ENCODE data around the gene ACAT2. TPM values are rescaled to one million over a fixed set of nuclear protein-coding genes. Genes with fewer than 3 reads are reported as not detected.
"Not testable (repeated sequence)": the region's sequence is repeated elsewhere in the genome, so short reads cannot be mapped to it uniquely, and the experiment has no call there.

Gene ACAT2
- total RNA-seq, 1 donor from 2014 or later, result 5.2 TPM

- not testable (repeated sequence) for H3K4me3 ChIP-seq (ENCODE audit: low read length in 3 of 3); H3K9ac ChIP-seq (ENCODE audit: low read depth in 1 of 3, low read length in 3 of 3); H3K27me3 ChIP-seq (ENCODE audit: control insufficient read depth in 3 of 3, insufficient read depth in 3 of 3, low read length in 3 of 3); H3K9me3 ChIP-seq (ENCODE audit: control insufficient read depth in 3 of 3, low read length in 3 of 3); H3K4me1 ChIP-seq (ENCODE audit: control insufficient read depth in 3 of 3, insufficient read depth in 3 of 3, low read length in 3 of 3); H3K27ac ChIP-seq (ENCODE audit: low read depth, low read length)
- peaks cover 28 to 68% (median 65%) of the 10 kb centered on the region in 3 donors for H3K36me3 ChIP-seq (ENCODE audit: control insufficient read depth in 3 of 3, insufficient read depth in 3 of 3, low read length in 3 of 3)
Observed at GRCh38 chr6:159748127-159748526, 13.7 kb upstream of the ACAT2 start.

- H3K4me3 ChIP-seq (ENCODE audit: low read length in 3 of 3), result no peak overlapping the region
- H3K27me3 ChIP-seq (ENCODE audit: control insufficient read depth in 3 of 3, insufficient read depth in 3 of 3, low read length in 3 of 3), result no peaks in the 10 kb centered on the region
- no peak overlapping the region for H3K9ac ChIP-seq (ENCODE audit: low read depth in 1 of 3, low read length in 3 of 3)
- peaks cover 20 to 59% (median 53%) of the 10 kb centered on the region in 3 donors for H3K36me3 ChIP-seq (ENCODE audit: control insufficient read depth in 3 of 3, insufficient read depth in 3 of 3, low read length in 3 of 3)
- H3K9me3 ChIP-seq (ENCODE audit: control insufficient read depth in 3 of 3, low read length in 3 of 3), result no peaks in the 10 kb centered on the region
- H3K4me1 ChIP-seq (ENCODE audit: control insufficient read depth in 3 of 3, insufficient read depth in 3 of 3, low read length in 3 of 3), result peaks cover 0 to 5% (median 0%) of the 10 kb centered on the region in 3 donors
- no peak overlapping the region for H3K27ac ChIP-seq (ENCODE audit: low read depth, low read length)
Observed at GRCh38 chr6:159751448-159751847, 10.4 kb upstream of the ACAT2 start.

- peaks cover 18 to 51% (median 47%) of the 10 kb centered on the region in 3 donors for H3K36me3 ChIP-seq (ENCODE audit: control insufficient read depth in 3 of 3, insufficient read depth in 3 of 3, low read length in 3 of 3)
- no peak overlapping the region for H3K27ac ChIP-seq (ENCODE audit: low read depth, low read length)
Observed at GRCh38 chr6:159753081-159753872, 8.6 kb upstream of the ACAT2 start.

GRCh38 chr6:159754401-159754800 is 7.4 kb upstream of the ACAT2 start:
- Histone ChIP-seq H3K27me3 (ENCODE audit: control insufficient read depth in 3 of 3, insufficient read depth in 3 of 3, low read length in 3 of 3) (no peaks in the 10 kb centered on the region), H3K36me3 (ENCODE audit: control insufficient read depth in 3 of 3, insufficient read depth in 3 of 3, low read length in 3 of 3) (peaks cover 19 to 47% (median 42%) of the 10 kb centered on the region in 3 donors), H3K27ac (ENCODE audit: low read depth, low read length) (no peak overlapping the region)

More at GRCh38 chr6:159753081-159753872, 8.6 kb upstream of the ACAT2 start:
- H3K4me1 ChIP-seq (ENCODE audit: control insufficient read depth in 3 of 3, insufficient read depth in 3 of 3, low read length in 3 of 3), result peaks cover 0 to 5% (median 0%) of the 10 kb centered on the region in 3 donors
- no peak overlapping the region for H3K9ac ChIP-seq (ENCODE audit: low read depth in 1 of 3, low read length in 3 of 3)
- H3K27me3 ChIP-seq (ENCODE audit: control insufficient read depth in 3 of 3, insufficient read depth in 3 of 3, low read length in 3 of 3), result no peaks in the 10 kb centered on the region
- H3K4me3 ChIP-seq (ENCODE audit: low read length in 3 of 3), result no peak overlapping the region
- H3K9me3 ChIP-seq (ENCODE audit: control insufficient read depth in 3 of 3, low read length in 3 of 3), result no peaks in the 10 kb centered on the region

GRCh38 chr6:159754959-159755914 is 6.6 kb upstream of the ACAT2 start:
- no peak overlapping the region for H3K27ac ChIP-seq (ENCODE audit: low read depth, low read length)
- H3K27me3 ChIP-seq (ENCODE audit: control insufficient read depth in 3 of 3, insufficient read depth in 3 of 3, low read length in 3 of 3), result no peaks in the 10 kb centered on the region
- peak overlapping the region in 1 of 3 donors; percentile 24 for H3K9ac ChIP-seq (ENCODE audit: low read depth in 1 of 3, low read length in 3 of 3)
- H3K36me3 ChIP-seq (ENCODE audit: control insufficient read depth in 3 of 3, insufficient read depth in 3 of 3, low read length in 3 of 3), result peaks cover 19 to 44% (median 42%) of the 10 kb centered on the region in 3 donors
- H3K4me1 ChIP-seq (ENCODE audit: control insufficient read depth in 3 of 3, insufficient read depth in 3 of 3, low read length in 3 of 3), result peaks cover 0 to 5% (median 0%) of the 10 kb centered on the region in 3 donors
- no peak overlapping the region for H3K4me3 ChIP-seq (ENCODE audit: low read length in 3 of 3)
- H3K9me3 ChIP-seq (ENCODE audit: control insufficient read depth in 3 of 3, low read length in 3 of 3), result no peaks in the 10 kb centered on the region

More at GRCh38 chr6:159754401-159754800, 7.4 kb upstream of the ACAT2 start:
- Histone ChIP-seq H3K9me3 (ENCODE audit: control insufficient read depth in 3 of 3, low read length in 3 of 3) (no peaks in the 10 kb centered on the region), H3K4me1 (ENCODE audit: control insufficient read depth in 3 of 3, insufficient read depth in 3 of 3, low read length in 3 of 3) (peaks cover 0 to 5% (median 0%) of the 10 kb centered on the region in 3 donors), H3K9ac (ENCODE audit: low read depth in 1 of 3, low read length in 3 of 3) (no peak overlapping the region), H3K4me3 (ENCODE audit: low read length in 3 of 3) (no peak overlapping the region)

- Histone ChIP-seq H3K36me3 (ENCODE audit: control insufficient read depth in 3 of 3, insufficient read depth in 3 of 3, low read length in 3 of 3) (peaks cover 19 to 41% (median 38%) of the 10 kb centered on the region in 3 donors), H3K27me3 (ENCODE audit: control insufficient read depth in 3 of 3, insufficient read depth in 3 of 3, low read length in 3 of 3) (no peaks in the 10 kb centered on the region), H3K27ac (ENCODE audit: low read depth, low read length) (no peak overlapping the region), H3K4me3 (ENCODE audit: low read length in 3 of 3) (no peak overlapping the region), H3K4me1 (ENCODE audit: control insufficient read depth in 3 of 3, insufficient read depth in 3 of 3, low read length in 3 of 3) (peaks cover 5 to 16% (median 12%) of the 10 kb centered on the region in 3 donors), H3K9ac (ENCODE audit: low read depth in 1 of 3, low read length in 3 of 3) (no peak overlapping the region), H3K9me3 (ENCODE audit: control insufficient read depth in 3 of 3, low read length in 3 of 3) (no peaks in the 10 kb centered on the region)
Observed at GRCh38 chr6:159756508-159756907, 5.3 kb upstream of the ACAT2 start.

- Histone ChIP-seq H3K36me3 (ENCODE audit: control insufficient read depth in 3 of 3, insufficient read depth in 3 of 3, low read length in 3 of 3) (peaks cover 19 to 33% (median 30%) of the 10 kb centered on the region in 3 donors), H3K9ac (ENCODE audit: low read depth in 1 of 3, low read length in 3 of 3) (no peak overlapping the region), H3K9me3 (ENCODE audit: control insufficient read depth in 3 of 3, low read length in 3 of 3) (no peaks in the 10 kb centered on the region), H3K27me3 (ENCODE audit: control insufficient read depth in 3 of 3, insufficient read depth in 3 of 3, low read length in 3 of 3) (no peaks in the 10 kb centered on the region), H3K4me3 (ENCODE audit: low read length in 3 of 3) (no peak overlapping the region), H3K27ac (ENCODE audit: low read depth, low read length) (no peak overlapping the region), H3K4me1 (ENCODE audit: control insufficient read depth in 3 of 3, insufficient read depth in 3 of 3, low read length in 3 of 3) (peaks cover 13 to 24% (median 21%) of the 10 kb centered on the region in 3 donors)
Observed at GRCh38 chr6:159758031-159759001, 3.5 kb upstream of the ACAT2 start.

GRCh38 chr6:159759645-159760044 is 2.2 kb upstream of the ACAT2 start:
- Histone ChIP-seq H3K36me3 (ENCODE audit: control insufficient read depth in 3 of 3, insufficient read depth in 3 of 3, low read length in 3 of 3) (peaks cover 17 to 30% (median 26%) of the 10 kb centered on the region in 3 donors), H3K27ac (ENCODE audit: low read depth, low read length) (no peak overlapping the region), H3K4me1 (ENCODE audit: control insufficient read depth in 3 of 3, insufficient read depth in 3 of 3, low read length in 3 of 3) (peaks cover 13 to 24% (median 21%) of the 10 kb centered on the region in 3 donors), H3K9me3 (ENCODE audit: control insufficient read depth in 3 of 3, low read length in 3 of 3) (no peaks in the 10 kb centered on the region), H3K4me3 (ENCODE audit: low read length in 3 of 3) (no peak overlapping the region), H3K27me3 (ENCODE audit: control insufficient read depth in 3 of 3, insufficient read depth in 3 of 3, low read length in 3 of 3) (no peaks in the 10 kb centered on the region), H3K9ac (ENCODE audit: low read depth in 1 of 3, low read length in 3 of 3) (no peak overlapping the region)

GRCh38 chr6:159760602-159761057 is 1.2 kb upstream of the ACAT2 start:
- Histone ChIP-seq H3K27me3 (ENCODE audit: control insufficient read depth in 3 of 3, insufficient read depth in 3 of 3, low read length in 3 of 3) (no peaks in the 10 kb centered on the region), H3K27ac (ENCODE audit: low read depth, low read length) (peak overlapping the region; percentile 91), H3K4me3 (ENCODE audit: low read length in 3 of 3) (peak overlapping the region in 2 of 3 donors; percentile 90 to 99), H3K9ac (ENCODE audit: low read depth in 1 of 3, low read length in 3 of 3) (peak overlapping the region in 2 of 3 donors; percentile 91 to 94), H3K4me1 (ENCODE audit: control insufficient read depth in 3 of 3, insufficient read depth in 3 of 3, low read length in 3 of 3) (peaks cover 13 to 21% (median 19%) of the 10 kb centered on the region in 3 donors), H3K9me3 (ENCODE audit: control insufficient read depth in 3 of 3, low read length in 3 of 3) (no peaks in the 10 kb centered on the region), H3K36me3 (ENCODE audit: control insufficient read depth in 3 of 3, insufficient read depth in 3 of 3, low read length in 3 of 3) (peaks cover 12 to 24% (median 20%) of the 10 kb centered on the region in 3 donors)
